Measurements from ENCODE around the gene PRSS12. TPM values are rescaled to one million over a fixed set of nuclear protein-coding genes. Genes with fewer than 3 reads are reported as not detected.
A peak's percentile ranks its signal among the peaks of the same experiment; 100 is the strongest.
"Not testable (repeated sequence)": the region's sequence is repeated elsewhere in the genome, so short reads cannot be mapped to it uniquely, and the experiment has no call there.

Gene PRSS12
- polyA plus RNA-seq: 2.3 TPM
- long read RNA-seq, donor 1: 0 reads
- long read RNA-seq, donor 2: 0 reads
- long read RNA-seq, donor 3: 0 reads
- long read RNA-seq, donor 4: 0 reads
- long read RNA-seq, donor 5: 0 reads
- long read RNA-seq, donor 6: 0 reads
- long read RNA-seq, donor 7, partial matches to known transcripts: 0 of 1 reads
- long read RNA-seq, donor 7, other reads (novel, unspliced or antisense): 0 of 1 reads
- long read RNA-seq, donor 8, full-length matches to known transcripts: 1 of 1 reads
- long read RNA-seq, donor 8, partial matches to known transcripts: 0 of 1 reads
- long read RNA-seq, donor 8, other reads (novel, unspliced or antisense): 0 of 1 reads
- long read RNA-seq, donor 9: 0 reads
- long read RNA-seq, donor 10: 0 reads
- long read RNA-seq, donor 11: 0 reads

- H3K9me3 ChIP-seq (ENCODE audit: control insufficient read depth, low read depth, low read length): peaks cover 5% of the 10 kb centered on the region
- no peaks in the 10 kb centered on the region for H3K4me1 ChIP-seq (ENCODE audit: control insufficient read depth, insufficient read depth, low read length)
- H3K4me3 ChIP-seq (ENCODE audit: low read length): peak within 1 kb of the TSS; percentile 39
- peak; percentile 40 to 66 for DNase-seq
- no peak within 1 kb of the TSS for H3K27ac ChIP-seq (ENCODE audit: low read length)
- H3K36me3 ChIP-seq (ENCODE audit: control insufficient read depth, insufficient read depth, low read length): no peaks in the 10 kb centered on the region
- WGBS (ENCODE audit: insufficient coverage, low lambda C conversion rate): no CpG with 5 or more reads among the region's 59 CpGs
- H3K27me3 ChIP-seq (ENCODE audit: control insufficient read depth, insufficient read depth, low read length): peaks cover 47% of the 10 kb centered on the region
Observed at GRCh38 chr4:118352843-118353533, at the start of gene PRSS12. PRSS12 (minus strand) TSS chr4:118353003; CDS start chr4:118352720, 283 bp downstream.

DNA sequence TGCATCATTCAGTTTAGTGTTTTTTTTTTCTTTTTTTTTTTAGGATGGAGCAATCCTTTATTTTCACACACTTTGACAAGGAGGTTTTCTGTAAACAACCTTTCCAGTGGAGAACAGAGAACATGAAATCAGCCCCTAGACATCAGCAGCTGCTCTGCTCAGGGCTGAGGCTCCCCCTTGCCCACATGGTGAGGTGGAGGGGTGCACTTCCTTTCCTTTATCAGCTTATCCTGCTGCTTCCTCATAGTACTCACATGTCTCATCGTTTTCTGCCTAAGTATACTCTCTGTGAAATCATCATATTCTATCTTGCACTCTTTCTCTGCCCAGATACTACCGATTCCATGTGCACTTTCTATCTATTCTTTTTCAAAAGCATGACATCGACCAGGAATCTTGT, 47.6 kb upstream of the PRSS12 start:
- 80% methylated on average over 1 of the region's 3 CpGs for WGBS (ENCODE audit: insufficient coverage, low lambda C conversion rate)
- H3K4me1 ChIP-seq (ENCODE audit: control insufficient read depth, insufficient read depth, low read length): no peaks in the 10 kb centered on the region
- DNase-seq: no peak
- no peaks in the 10 kb centered on the region for H3K27me3 ChIP-seq (ENCODE audit: control insufficient read depth, insufficient read depth, low read length)
- H3K9me3 ChIP-seq (ENCODE audit: control insufficient read depth, low read depth, low read length): no peaks in the 10 kb centered on the region
- no peak overlapping the region for H3K27ac ChIP-seq (ENCODE audit: low read length)
- no peaks in the 10 kb centered on the region for H3K36me3 ChIP-seq (ENCODE audit: control insufficient read depth, insufficient read depth, low read length)
- H3K4me3 ChIP-seq (ENCODE audit: low read length): no peak overlapping the region

DNA sequence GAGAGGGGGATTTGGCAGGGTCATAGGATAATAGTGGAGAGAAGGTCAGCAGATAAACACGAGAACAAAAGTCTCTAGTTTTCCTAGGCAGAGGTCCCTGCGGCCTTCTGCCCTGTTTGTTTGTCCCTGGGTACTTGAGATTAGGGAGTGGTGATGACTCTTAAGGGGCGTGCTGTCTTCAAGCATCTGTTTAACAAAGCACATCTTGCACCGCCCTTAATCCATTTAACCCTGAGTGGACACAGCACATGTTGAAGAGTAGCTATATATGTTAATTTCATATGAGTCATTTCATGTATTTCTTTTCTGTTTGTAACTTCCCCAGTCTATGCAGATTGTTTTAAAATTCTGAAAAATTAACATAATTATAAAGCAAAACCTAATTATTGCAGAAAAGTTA, 47.1 kb upstream of the PRSS12 start:
- not testable (repeated sequence) for H3K36me3 ChIP-seq (ENCODE audit: control insufficient read depth, insufficient read depth, low read length); H3K9me3 ChIP-seq (ENCODE audit: control insufficient read depth, low read depth, low read length); H3K27ac ChIP-seq (ENCODE audit: low read length); H3K27me3 ChIP-seq (ENCODE audit: control insufficient read depth, insufficient read depth, low read length); H3K4me1 ChIP-seq (ENCODE audit: control insufficient read depth, insufficient read depth, low read length); DNase-seq; H3K4me3 ChIP-seq (ENCODE audit: low read length)
- WGBS (ENCODE audit: insufficient coverage, low lambda C conversion rate): no CpG with 5 or more reads among the region's 4 CpGs

GRCh38 chr4:118398226-118399090, 45.7 kb upstream of the PRSS12 start:
- 50% methylated on average over 2 of the region's 5 CpGs for WGBS (ENCODE audit: insufficient coverage, low lambda C conversion rate)
- no peaks in the 10 kb centered on the region for H3K9me3 ChIP-seq (ENCODE audit: control insufficient read depth, low read depth, low read length)
- H3K36me3 ChIP-seq (ENCODE audit: control insufficient read depth, insufficient read depth, low read length): no peaks in the 10 kb centered on the region
- no peak overlapping the region for H3K27ac ChIP-seq (ENCODE audit: low read length)
- H3K4me3 ChIP-seq (ENCODE audit: low read length): no peak overlapping the region
- DNase-seq: no peak
- no peaks in the 10 kb centered on the region for H3K4me1 ChIP-seq (ENCODE audit: control insufficient read depth, insufficient read depth, low read length)
- H3K27me3 ChIP-seq (ENCODE audit: control insufficient read depth, insufficient read depth, low read length): no peaks in the 10 kb centered on the region

- no peak overlapping the region for H3K4me3 ChIP-seq (ENCODE audit: low read length)
- WGBS (ENCODE audit: insufficient coverage, low lambda C conversion rate): no CpG with 5 or more reads among the region's 1 CpG
- no peaks in the 10 kb centered on the region for H3K36me3 ChIP-seq (ENCODE audit: control insufficient read depth, insufficient read depth, low read length)
- H3K4me1 ChIP-seq (ENCODE audit: control insufficient read depth, insufficient read depth, low read length): no peaks in the 10 kb centered on the region
- no peak for DNase-seq
- no peak overlapping the region for H3K27ac ChIP-seq (ENCODE audit: low read length)
- H3K9me3 ChIP-seq (ENCODE audit: control insufficient read depth, low read depth, low read length): no peaks in the 10 kb centered on the region
- H3K27me3 ChIP-seq (ENCODE audit: control insufficient read depth, insufficient read depth, low read length): no peaks in the 10 kb centered on the region
Observed at GRCh38 chr4:118397623-118397979, 44.8 kb upstream of the PRSS12 start.

- Histone ChIP-seq H3K4me1 (ENCODE audit: control insufficient read depth, insufficient read depth, low read length) (no peaks in the 10 kb centered on the region), H3K27me3 (ENCODE audit: control insufficient read depth, insufficient read depth, low read length) (no peaks in the 10 kb centered on the region), H3K9me3 (ENCODE audit: control insufficient read depth, low read depth, low read length) (no peaks in the 10 kb centered on the region), H3K36me3 (ENCODE audit: control insufficient read depth, insufficient read depth, low read length) (no peaks in the 10 kb centered on the region), H3K4me3 (ENCODE audit: low read length) (no peak overlapping the region), H3K27ac (ENCODE audit: low read length) (no peak overlapping the region)
- WGBS (ENCODE audit: insufficient coverage, low lambda C conversion rate): 80% methylated on average over 2 of the region's 5 CpGs
- no peak for DNase-seq
Observed at GRCh38 chr4:118396881-118397622, 44.2 kb upstream of the PRSS12 start.

DNA sequence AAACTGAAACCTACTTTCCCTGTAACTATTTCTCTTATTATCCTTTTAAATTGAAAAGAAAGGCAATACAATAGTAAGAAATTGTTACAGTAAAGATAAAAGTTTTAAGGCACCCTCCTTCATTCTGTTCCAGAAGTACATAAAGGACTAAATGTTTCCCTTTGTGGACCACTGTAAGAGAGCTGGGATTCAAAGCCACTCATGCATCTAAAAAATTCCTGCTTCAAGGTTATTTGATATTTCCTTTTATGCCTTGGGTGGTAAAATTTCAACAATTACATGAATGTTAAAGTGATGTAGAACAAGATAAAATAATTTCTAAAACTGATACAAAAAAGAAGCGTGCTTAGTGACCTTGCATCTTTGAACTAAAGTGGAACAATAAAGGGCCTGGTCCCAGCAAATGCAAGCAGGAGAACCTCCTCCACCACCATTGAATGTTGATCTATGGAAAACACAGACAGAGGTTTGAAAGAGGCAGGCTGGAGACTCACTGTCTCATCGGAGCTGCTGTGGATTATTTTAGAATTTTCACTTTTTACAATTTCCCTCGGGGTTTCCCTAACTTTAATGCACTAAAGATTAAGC, 42.3 kb upstream of the PRSS12 start:
- WGBS (ENCODE audit: insufficient coverage, low lambda C conversion rate): 94% methylated on average over 2 of the region's 3 CpGs
- H3K36me3 ChIP-seq (ENCODE audit: control insufficient read depth, insufficient read depth, low read length): no peaks in the 10 kb centered on the region
- no peak overlapping the region for H3K4me3 ChIP-seq (ENCODE audit: low read length)
- no peak for DNase-seq
- no peaks in the 10 kb centered on the region for H3K27me3 ChIP-seq (ENCODE audit: control insufficient read depth, insufficient read depth, low read length)
- no peak overlapping the region for H3K27ac ChIP-seq (ENCODE audit: low read length)
- H3K4me1 ChIP-seq (ENCODE audit: control insufficient read depth, insufficient read depth, low read length): no peaks in the 10 kb centered on the region
- H3K9me3 ChIP-seq (ENCODE audit: control insufficient read depth, low read depth, low read length): no peaks in the 10 kb centered on the region

DNA sequence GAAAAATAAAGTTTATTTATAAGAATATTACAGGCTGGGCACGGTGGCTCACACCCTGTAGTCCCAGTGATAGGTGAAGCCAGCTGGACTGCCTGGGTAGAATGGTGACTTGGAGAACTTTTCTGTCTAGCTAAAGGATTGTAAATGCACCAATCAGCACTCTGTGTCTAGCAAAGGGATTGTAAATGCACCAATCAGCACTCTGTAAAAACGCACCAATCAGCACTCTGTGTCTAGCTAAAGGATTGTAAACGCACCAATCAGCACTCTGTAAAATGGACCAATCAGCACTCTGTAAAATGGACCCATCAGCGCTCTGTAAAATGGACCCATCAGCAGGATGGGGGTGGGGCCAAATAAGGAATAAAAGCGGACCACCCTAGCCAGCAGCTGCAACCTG, 39.7 kb upstream of the PRSS12 start:
- not testable (repeated sequence) for H3K36me3 ChIP-seq (ENCODE audit: control insufficient read depth, insufficient read depth, low read length); H3K4me1 ChIP-seq (ENCODE audit: control insufficient read depth, insufficient read depth, low read length); H3K9me3 ChIP-seq (ENCODE audit: control insufficient read depth, low read depth, low read length); H3K27me3 ChIP-seq (ENCODE audit: control insufficient read depth, insufficient read depth, low read length); DNase-seq; H3K27ac ChIP-seq (ENCODE audit: low read length); H3K4me3 ChIP-seq (ENCODE audit: low read length)
- WGBS (ENCODE audit: insufficient coverage, low lambda C conversion rate): no CpG with 5 or more reads among the region's 5 CpGs

DNA sequence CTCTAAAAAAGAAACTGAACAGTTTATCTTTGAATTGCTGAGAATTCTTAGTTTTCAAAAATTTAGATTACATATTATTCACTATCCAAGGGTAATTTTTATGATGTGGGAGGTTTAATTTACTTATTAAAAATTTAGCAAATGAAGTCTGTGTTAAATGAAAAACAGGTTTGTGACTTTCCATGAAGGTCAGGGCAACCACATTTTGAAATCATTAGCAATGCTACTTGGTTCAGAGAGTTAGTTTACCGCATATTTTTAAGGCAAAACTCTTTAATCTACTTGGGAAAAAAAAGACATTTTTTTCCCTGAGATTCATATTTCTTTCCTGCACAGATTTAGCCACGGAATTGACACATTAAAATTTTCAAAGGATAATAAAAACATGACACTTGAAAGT, 37.3 kb upstream of the PRSS12 start:
- Histone ChIP-seq H3K27ac (ENCODE audit: low read length) (no peak overlapping the region), H3K4me1 (ENCODE audit: control insufficient read depth, insufficient read depth, low read length) (no peaks in the 10 kb centered on the region), H3K36me3 (ENCODE audit: control insufficient read depth, insufficient read depth, low read length) (no peaks in the 10 kb centered on the region), H3K27me3 (ENCODE audit: control insufficient read depth, insufficient read depth, low read length) (no peaks in the 10 kb centered on the region), H3K4me3 (ENCODE audit: low read length) (no peak overlapping the region), H3K9me3 (ENCODE audit: control insufficient read depth, low read depth, low read length) (peaks cover 2% of the 10 kb centered on the region)
- no peak for DNase-seq
- 100% methylated on average over 2 of the region's 2 CpGs for WGBS (ENCODE audit: insufficient coverage, low lambda C conversion rate)

Data from large intestine (tissue), 12 donors.